H1 (cell line): ENCODE measurements around the gene PCNX3. TPM values are rescaled to one million over a fixed set of nuclear protein-coding genes. Genes with fewer than 3 reads are reported as not detected.

Experiments
- CTCF ChIA-PET: fragments of 300-600 bp; sonication (Branson Sonifier 250); formaldehyde crosslinking; loops from one replicate; lab custom pipeline; 2021; ENCODE audit not compliant: partially characterized antibody; lab: Charles Lee
- POLR2A ChIA-PET: fragments of 300-600 bp; sonication (Branson Sonifier 250); formaldehyde crosslinking; loops from one replicate; lab custom pipeline; 2021; ENCODE audit warnings: inconsistent platforms; ENCODE audit not compliant: partially characterized antibody; lab: Charles Lee
- DNase-seq, 2 experiments: peaks; one replicate each; pipeline versions ENCODE4 v3.0.0 to v3.0.0-alpha.2; 2010 to 2022; ENCODE audit warnings: low spot score in 2 of 2, low read depth in 1 of 2, mixed read lengths in 1 of 2
- FAIRE-seq: peaks from 2 replicates; lab custom pipeline; 2011; peaks lifted over from hg19 to GRCh38; lab: Jason Lieb, UNC
- H2AFZ ChIP-seq: 2 replicates; pipeline ENCODE4 v1.8.1; 2012; ENCODE audit warnings: low read length, inconsistent platforms
- H2AK5ac ChIP-seq: 2 replicates; pipeline ENCODE4 v1.6.1; 2013; ENCODE audit warnings: low read depth, low read length
- H2BK120ac ChIP-seq: replicated peaks from 2 replicates; pipeline ENCODE3; 2013; ENCODE audit warnings: low read depth, low read length, inconsistent platforms
- H2BK12ac ChIP-seq: 2 replicates; pipeline ENCODE4 v1.6.1; 2013; ENCODE audit warnings: low read depth, low read length
- H2BK15ac ChIP-seq: 2 replicates; pipeline ENCODE4 v1.6.1; 2013; ENCODE audit warnings: low read length
- H2BK20ac ChIP-seq: 2 replicates; pipeline ENCODE4 v1.6.1; 2013; ENCODE audit warnings: low read length
- H2BK5ac ChIP-seq: 2 replicates; pipeline ENCODE4 v1.6.1; 2013; ENCODE audit warnings: low read depth, low read length
- H3K14ac ChIP-seq: 2 replicates; pipeline ENCODE4 v1.6.1; 2013; ENCODE audit warnings: inconsistent platforms; ENCODE audit not compliant: insufficient read length
- H3K18ac ChIP-seq: 2 replicates; pipeline ENCODE4 v1.6.1; 2013; ENCODE audit warnings: low read length; ENCODE audit errors: extremely low read depth
- H3K23ac ChIP-seq: 2 replicates; pipeline ENCODE4 v1.6.1; 2013; ENCODE audit warnings: inconsistent platforms; ENCODE audit not compliant: insufficient read length
- H3K23me2 ChIP-seq: 2 replicates; pipeline ENCODE4 v1.6.1; 2013; ENCODE audit warnings: low read depth, low read length
- H3K27ac ChIP-seq: 2 replicates; pipeline ENCODE4 v1.6.1; 2011; ENCODE audit warnings: low read depth, low read length, inconsistent platforms
- H3K27me3 ChIP-seq, 4 experiments: replicated peaks in 1 of 4; 1 replicate in 1 of 4; 2 replicates in 3 of 4; pipeline versions ENCODE4 v1.6.1 to v1.8.1; 2011 to 2013; ENCODE audit warnings: low read length in 3 of 4, mild to moderate bottlenecking in 3 of 4, inconsistent platforms in 2 of 4, mixed read lengths in 2 of 4, moderate library complexity in 1 of 4; ENCODE audit not compliant: control insufficient read depth in 3 of 4, insufficient read depth in 3 of 4; ENCODE audit errors: extremely low read depth in 1 of 4
- H3K36me3 ChIP-seq, 4 experiments: 2 replicates each; pipeline versions ENCODE4 v1.6.1 to v1.8.1; 2011 to 2013; ENCODE audit warnings: mild to moderate bottlenecking in 4 of 4, low read length in 3 of 4, moderate library complexity in 2 of 4, control low read depth in 1 of 4, inconsistent platforms in 1 of 4; ENCODE audit not compliant: insufficient read depth in 4 of 4, control insufficient read depth in 2 of 4
- H3K4ac ChIP-seq: replicated peaks from 2 replicates; pipeline ENCODE3; 2013; ENCODE audit warnings: low read length, low read depth, mixed read lengths, inconsistent platforms; ENCODE audit not compliant: insufficient read length
- H3K4me1 ChIP-seq, 4 experiments: replicated peaks in 1 of 4; 1 replicate in 1 of 4; 2 replicates in 3 of 4; pipeline versions ENCODE4 v1.6.1 to v1.8.1; 2011 to 2013; ENCODE audit warnings: low read length in 3 of 4, inconsistent platforms in 2 of 4, mixed read lengths in 1 of 4; ENCODE audit not compliant: insufficient read depth in 4 of 4, control insufficient read depth in 3 of 4
- H3K4me2 ChIP-seq, 2 experiments: 2 replicates each; pipeline versions ENCODE4 v1.6.1 to v1.8.1; 2011 to 2013; ENCODE audit warnings: low read depth in 2 of 2, low read length in 2 of 2, control low read depth in 1 of 2, inconsistent platforms in 1 of 2, mild to moderate bottlenecking in 1 of 2; ENCODE audit not compliant: insufficient read depth in 1 of 2
- H3K4me3 ChIP-seq, 4 experiments: fragments of 200-600, 300-600 bp in 1 of 4; sonication (generic), shearing (Covaris generic), sonication (Bioruptor Twin) in 1 of 4; 2 replicates each; pipeline versions ENCODE4 v1.5.1 to v1.8.1; 2011 to 2016; ENCODE audit warnings: low read length in 4 of 4, low read depth in 3 of 4, control low read depth in 2 of 4, inconsistent platforms in 2 of 4, mild to moderate bottlenecking in 2 of 4, mixed read lengths in 1 of 4, moderate library complexity in 1 of 4; ENCODE audit not compliant: insufficient read depth in 2 of 4; ENCODE audit errors: extremely low read depth in 1 of 4
- H3K56ac ChIP-seq: replicated peaks from 2 replicates; pipeline ENCODE3; 2013; ENCODE audit warnings: low read depth, mild to moderate bottlenecking, mixed read lengths, low read length, inconsistent platforms; ENCODE audit not compliant: insufficient read length
- H3K79me1 ChIP-seq: 2 replicates; pipeline ENCODE4 v1.6.1; 2013; ENCODE audit warnings: low read depth, low read length, control low read depth
- H3K79me2 ChIP-seq, 2 experiments: 2 replicates each; pipeline versions ENCODE4 v1.6.1 to v1.8.1; 2012 to 2013; ENCODE audit warnings: low read length in 2 of 2, mild to moderate bottlenecking in 2 of 2, inconsistent platforms in 1 of 2; ENCODE audit not compliant: insufficient read depth in 2 of 2, control insufficient read depth in 1 of 2
- H3K9ac ChIP-seq, 4 experiments: replicated peaks in 1 of 4; 1 replicate in 1 of 4; 2 replicates in 3 of 4; pipeline versions ENCODE4 v1.6.1 to v1.8.1; 2011 to 2013; ENCODE audit warnings: low read depth in 3 of 4, low read length in 3 of 4, control low read depth in 2 of 4, mild to moderate bottlenecking in 2 of 4, moderate library complexity in 2 of 4, inconsistent platforms in 1 of 4; ENCODE audit errors: extremely low read depth in 1 of 4
- H3K9me3 ChIP-seq, 2 experiments: 2 replicates each; pipeline versions ENCODE4 v1.6.1 to v1.8.1; 2012 to 2013; ENCODE audit warnings: mild to moderate bottlenecking in 2 of 2, moderate library complexity in 2 of 2, control low read depth in 1 of 2, inconsistent platforms in 1 of 2, low read depth in 1 of 2, low read length in 1 of 2, mixed read lengths in 1 of 2; ENCODE audit not compliant: insufficient read depth in 2 of 2
- H4K20me1 ChIP-seq, 2 experiments: replicated peaks in 1 of 2; 2 replicates each; pipeline versions ENCODE3 to v1.8.1; 2011 to 2013; ENCODE audit warnings: inconsistent platforms in 2 of 2, low read length in 2 of 2, mild to moderate bottlenecking in 1 of 2; ENCODE audit not compliant: insufficient read depth in 2 of 2, control insufficient read depth in 1 of 2
- H4K5ac ChIP-seq: 2 replicates; pipeline ENCODE4 v1.6.1; 2013; ENCODE audit warnings: low read length, low read depth, mixed read lengths, inconsistent platforms; ENCODE audit not compliant: insufficient read length
- H4K8ac ChIP-seq: 2 replicates; pipeline ENCODE4 v1.8.0; 2013; ENCODE audit warnings: mild to moderate bottlenecking, moderate library complexity, low read length, inconsistent platforms; ENCODE audit not compliant: insufficient read depth; ENCODE audit errors: extremely low read depth
- H4K91ac ChIP-seq: replicated peaks from 2 replicates; pipeline ENCODE3; 2013; ENCODE audit warnings: low read length, mixed read lengths, inconsistent platforms; ENCODE audit not compliant: insufficient read length
- CEBPB ChIP-seq: IDR thresholded peaks from 2 replicates; pipeline ENCODE4 v1.6.1; 2012; ENCODE audit warnings: low read depth, low read length
- RXRA ChIP-seq: IDR thresholded peaks from 2 replicates; pipeline ENCODE4 v1.6.1; 2011; ENCODE audit warnings: low read depth, mild to moderate bottlenecking, low read length, moderate library complexity; ENCODE audit not compliant: insufficient read depth
- SAP30 ChIP-seq: fragments of 300-600 bp; sonication (generic); IDR thresholded peaks from 2 replicates; pipeline ENCODE4 v1.7.1; 2012; ENCODE audit warnings: low read length, moderate library complexity, mild to moderate bottlenecking, inconsistent platforms; ENCODE audit not compliant: insufficient read depth, insufficient replicate concordance
- WGBS, 2 experiments: shearing (Covaris generic) in 1 of 2; methylation state at CpG; one replicate each; pipeline versions ENCODE4 v1.1.6 to v1.1.7; 2013 to 2015; ENCODE audit warnings: low lambda C conversion rate in 2 of 2, mixed read lengths in 2 of 2, inconsistent platforms in 1 of 2, low coverage in 1 of 2, missing lambda C conversion rate in 1 of 2; ENCODE audit not compliant: insufficient replicate concordance in 2 of 2, insufficient coverage in 1 of 2, insufficient read length in 1 of 2; ENCODE audit errors: extremely low coverage in 1 of 2, missing lambda C conversion rate in 1 of 2; 5-methylcytosine and 5-hydroxymethylcytosine counted together
- polyA plus RNA-seq, 7 experiments: library from polyadenylated mRNA; depleted of rRNA in 3 of 7; stranded (reverse) in 5 of 7; unstranded in 2 of 7; fragments of >200 nt in 5 of 7; fragments of 200-250 nt in 2 of 7; gene quantifications; 1 replicate in 5 of 7; 2 replicates in 1 of 7; 4 replicates in 1 of 7; pipeline versions ENCODE4 v1.2.1 to v1.2.3, GENCODE V29; 2011 to 2013; ENCODE audit warnings: missing spikeins in 2 of 7, mixed read lengths in 2 of 7
- total RNA-seq: library from RNA; stranded (reverse); fragmentation: NEBNext Ultra II Directional; extraction: Animal tissue kit (Norgen Biotek cat#: 25700); gene quantifications from 2 replicates; pipeline ENCODE4 v1.2.1, GENCODE V29; 2021

Gene PCNX3
- total and polyA plus RNA-seq, 2 of the 8 experiments (the other 6 are each of a cell fraction or from before 2014, with no cell fraction given) = 27.2 to 38.8 TPM

- H2AFZ ChIP-seq = no peak overlapping the region
- no peaks in the 10 kb centered on the region for H3K79me1 ChIP-seq
- DNase-seq = no peak
- H2BK20ac ChIP-seq = no peak overlapping the region
- H4K8ac ChIP-seq = no peak overlapping the region
- peaks cover 0 to 10% (median 2%) of the 10 kb centered on the region in 4 experiments; a peak in 3 of 8 replicates for H3K36me3 ChIP-seq
- no peak overlapping the region for H3K4me3 ChIP-seq
- H3K4me1 ChIP-seq = peaks cover 0 to 7% (median 5%) of the 10 kb centered on the region in 4 experiments; a peak in 6 of 7 replicates
- H2BK12ac ChIP-seq = no peak overlapping the region
- no peak overlapping the region for H2AK5ac ChIP-seq
- no peak overlapping the region for H3K18ac ChIP-seq
- H4K5ac ChIP-seq = no peak overlapping the region
- CTCF ChIA-PET = interaction anchor here (1.1 to 12.3 kb wide), 5 partner anchors 8 to 55 kb away, joined by 3 to 227 read pairs (median 39); partner anchors contain the start of genes EHBP1L1 and LTBP3
- H3K27me3 ChIP-seq = peaks cover 8 to 16% (median 14%) of the 10 kb centered on the region in 4 experiments
- H3K27ac ChIP-seq = no peak overlapping the region
- TF ChIP-seq RXRA (no peak), CEBPB (no peak), SAP30 (no peak)
- TF ChIP-seq, all 59 proteins: peak for 0
- H3K79me2 ChIP-seq = no peaks in the 10 kb centered on the region
- H3K56ac ChIP-seq = no peak overlapping the region
- H3K9ac ChIP-seq = no peak overlapping the region
- H3K9me3 ChIP-seq = no peaks in the 10 kb centered on the region
- H3K23ac ChIP-seq = no peak overlapping the region
- no peak overlapping the region for H2BK15ac ChIP-seq
- H2BK5ac ChIP-seq = no peak overlapping the region
- H2BK120ac ChIP-seq = no peak overlapping the region
- no peak overlapping the region for H3K4me2 ChIP-seq
- 80% methylated on average over 1 of the region's 6 CpGs; no CpG with 5 or more reads in 1 of the 2 experiments for WGBS, 2 experiments
- no peak overlapping the region for H3K4ac ChIP-seq
- H4K91ac ChIP-seq = no peak overlapping the region
- peaks cover 0 to 4% of the 10 kb centered on the region in 2 experiments for H4K20me1 ChIP-seq
- POLR2A ChIA-PET = interaction anchor here (0.8 to 2.1 kb wide), 5 partner anchors 11 to 58 kb away, joined by 3 to 7 read pairs (median 7); partner anchors contain the start of gene FAM89B
- peaks cover 9% of the 10 kb centered on the region; the same call in 1 of the 2 replicates for H3K23me2 ChIP-seq
- FAIRE-seq = no peak
- H3K14ac ChIP-seq = no peak overlapping the region
These were observed 19.1 kb upstream of the PCNX3 start for GRCh38 chr11:65596520-65596919.
